GM12892 (cell line): ENCODE data around the gene GPC5.

ENCODE experiments used
- POLR2A ChIP-seq: IDR thresholded peaks from 2 replicates; pipeline ENCODE4 v1.6.1; 2011; ENCODE audit warnings: low read depth, low read length, control low read depth
- POLR2AphosphoS5 ChIP-seq: IDR thresholded peaks from 2 replicates; pipeline ENCODE4 v1.6.1; 2011; ENCODE audit warnings: low read depth, low read length, control low read depth
- TAF1 ChIP-seq: IDR thresholded peaks from 2 replicates; pipeline ENCODE4 v1.6.1; 2011; ENCODE audit warnings: low read depth, mild to moderate bottlenecking, control low read depth, low read length, borderline replicate concordance

- no peak for TF ChIP-seq POLR2A
- TF ChIP-seq POLR2AphosphoS5: no peak
- no peak for TF ChIP-seq TAF1
These were observed 1434.7 kb downstream of the GPC5 start for GRCh38 chr13:92833071-92833470.
